VCaP (cell line): ENCODE measurements around the gene PLAAT5.

Experiments
- H3K27ac ChIP-seq: fragments of 450-650 bp; 2 replicates; pipeline ENCODE4 v1.5.1; 2017
- TF ChIP-seq, protein P1 (sequence below): fragments of 450-650 bp; conservative IDR thresholded peaks from 2 replicates; pipeline ENCODE4 v1.5.1; 2017; ENCODE audit warnings: mild to moderate bottlenecking, moderate library complexity

The PLAAT5 gene

DNA sequence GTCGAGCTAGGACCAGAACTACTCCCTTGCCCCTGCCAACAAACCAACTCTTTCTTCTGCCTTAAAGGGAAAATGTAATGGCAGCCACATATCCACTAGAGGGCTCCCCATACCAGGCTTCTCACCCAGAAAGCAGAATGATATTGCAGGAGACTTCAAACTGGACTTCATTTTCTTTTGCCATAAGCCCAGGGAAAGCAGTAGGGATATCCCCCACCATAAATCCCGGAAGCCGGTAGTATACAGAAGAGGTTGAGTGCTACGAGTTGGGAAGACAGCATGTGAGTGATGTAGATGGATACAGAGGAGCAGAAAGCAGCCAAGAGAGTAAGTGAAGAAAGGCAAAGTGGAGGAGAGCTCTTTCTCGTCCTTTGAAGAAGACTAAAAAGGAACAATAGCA is 12.1 kb downstream of the PLAAT5 start:
- H3K27ac ChIP-seq, result peak overlapping the region; percentile 5; the same call in 1 of the 2 replicates
- TF ChIP-seq, protein P1, sequence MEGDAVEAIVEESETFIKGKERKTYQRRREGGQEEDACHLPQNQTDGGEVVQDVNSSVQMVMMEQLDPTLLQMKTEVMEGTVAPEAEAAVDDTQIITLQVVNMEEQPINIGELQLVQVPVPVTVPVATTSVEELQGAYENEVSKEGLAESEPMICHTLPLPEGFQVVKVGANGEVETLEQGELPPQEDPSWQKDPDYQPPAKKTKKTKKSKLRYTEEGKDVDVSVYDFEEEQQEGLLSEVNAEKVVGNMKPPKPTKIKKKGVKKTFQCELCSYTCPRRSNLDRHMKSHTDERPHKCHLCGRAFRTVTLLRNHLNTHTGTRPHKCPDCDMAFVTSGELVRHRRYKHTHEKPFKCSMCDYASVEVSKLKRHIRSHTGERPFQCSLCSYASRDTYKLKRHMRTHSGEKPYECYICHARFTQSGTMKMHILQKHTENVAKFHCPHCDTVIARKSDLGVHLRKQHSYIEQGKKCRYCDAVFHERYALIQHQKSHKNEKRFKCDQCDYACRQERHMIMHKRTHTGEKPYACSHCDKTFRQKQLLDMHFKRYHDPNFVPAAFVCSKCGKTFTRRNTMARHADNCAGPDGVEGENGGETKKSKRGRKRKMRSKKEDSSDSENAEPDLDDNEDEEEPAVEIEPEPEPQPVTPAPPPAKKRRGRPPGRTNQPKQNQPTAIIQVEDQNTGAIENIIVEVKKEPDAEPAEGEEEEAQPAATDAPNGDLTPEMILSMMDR, result peak; percentile 100

DNA sequence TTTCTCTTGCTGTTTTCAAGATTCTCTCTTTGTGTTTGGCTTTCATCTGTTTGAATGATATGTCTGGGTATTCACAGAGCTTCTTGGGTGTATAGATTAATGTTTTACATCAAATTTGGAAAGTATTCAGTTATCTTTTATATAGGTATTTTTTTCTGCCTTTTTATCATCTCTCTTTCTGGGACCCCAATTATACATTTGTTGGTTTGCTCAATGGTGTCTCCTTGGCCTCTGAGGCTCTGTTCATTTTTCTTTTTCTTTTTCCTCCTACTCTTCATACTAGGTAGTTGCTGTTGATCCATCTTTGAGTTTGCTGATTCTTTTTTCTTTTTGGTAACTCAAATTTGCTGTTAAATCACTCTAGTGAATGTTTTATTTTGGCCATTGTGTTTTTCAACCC is 14.3 kb downstream of the PLAAT5 start:
- TF ChIP-seq, protein P1, result no peak
- no peak overlapping the region for H3K27ac ChIP-seq

DNA sequence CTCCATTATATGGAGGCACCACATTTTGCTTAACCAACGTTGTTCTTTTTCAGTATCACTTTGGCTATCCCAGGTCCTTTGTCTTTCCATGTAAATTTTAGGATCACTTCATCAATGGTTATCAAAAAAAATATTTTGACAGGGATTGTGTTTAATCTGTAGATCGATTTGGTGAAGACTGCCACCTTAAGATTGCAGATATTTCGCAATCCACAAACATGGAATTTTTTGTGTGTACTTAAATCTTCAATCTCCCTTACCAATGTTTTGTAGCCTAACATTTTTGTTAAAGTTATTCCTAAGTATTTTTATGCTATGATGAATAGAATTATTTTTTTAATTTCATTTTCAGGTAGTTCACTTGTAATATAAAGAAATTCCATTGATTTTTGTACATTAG is 18.6 kb downstream of the PLAAT5 start:
- no peak overlapping the region for H3K27ac ChIP-seq
- TF ChIP-seq, protein P1, result peak; percentile 11; the same call in 1 of the 2 replicates

DNA sequence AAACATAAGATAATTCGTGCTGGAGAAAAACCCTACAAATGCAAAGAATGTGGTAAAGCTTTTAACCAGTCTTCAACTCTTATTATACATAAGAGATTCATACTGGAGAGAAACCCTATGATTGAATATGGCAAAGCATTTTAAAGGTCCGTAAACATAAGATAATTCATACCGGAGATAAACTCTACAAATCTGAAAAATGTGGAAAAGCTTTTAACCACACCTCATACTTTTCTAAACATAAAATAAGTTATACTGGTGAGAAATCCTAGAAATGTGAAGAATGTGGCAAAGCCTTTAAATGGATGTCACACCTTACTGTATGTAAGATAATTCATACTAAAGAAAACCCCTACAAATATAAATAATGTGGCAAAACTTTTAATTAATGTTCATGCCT is 20.7 kb downstream of the PLAAT5 start:
- TF ChIP-seq, protein P1, result no peak
- no peak overlapping the region for H3K27ac ChIP-seq

DNA sequence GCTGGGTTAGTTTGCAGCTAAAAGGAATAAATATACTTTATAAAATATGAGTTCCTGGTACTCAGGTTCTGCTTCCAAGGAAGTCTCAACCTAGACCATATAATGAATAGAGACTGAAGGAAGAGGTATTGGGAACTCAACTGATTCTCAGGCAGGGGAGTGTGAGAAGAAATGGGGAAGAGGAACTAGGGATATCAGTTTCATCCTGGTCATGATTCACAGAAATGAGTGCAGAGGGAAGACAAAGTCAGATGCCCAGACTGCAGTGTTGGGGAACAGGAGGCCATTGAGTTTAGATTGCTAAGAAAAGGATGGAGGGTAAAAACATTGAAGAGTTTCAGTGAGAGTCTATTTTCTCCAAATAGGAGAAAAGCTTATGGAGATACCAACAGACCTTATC is 28.8 kb downstream of the PLAAT5 start:
- TF ChIP-seq, protein P1, result no peak
- no peak overlapping the region for H3K27ac ChIP-seq

DNA sequence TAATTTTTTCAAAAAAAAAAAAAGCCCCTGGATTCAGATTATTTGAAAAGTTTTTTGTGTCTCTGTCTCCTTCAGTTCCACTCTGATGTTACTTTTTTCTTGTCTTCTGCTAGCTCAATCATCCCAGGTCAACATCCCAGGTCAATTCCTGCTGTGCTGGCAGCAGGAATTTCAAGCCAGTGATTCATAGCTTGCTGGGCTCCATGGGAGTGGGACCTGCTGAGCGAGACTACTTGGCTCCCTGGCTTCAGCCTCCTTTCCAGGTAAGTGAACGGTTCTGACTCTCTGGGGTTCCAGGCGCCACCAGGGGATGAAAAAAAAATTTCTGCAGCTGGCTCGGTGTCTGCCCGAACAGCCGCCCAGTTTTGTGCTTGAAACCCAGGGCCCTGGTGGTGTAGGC is 31.4 kb downstream of the PLAAT5 start:
- TF ChIP-seq, protein P1, result no peak
- no peak overlapping the region for H3K27ac ChIP-seq

DNA sequence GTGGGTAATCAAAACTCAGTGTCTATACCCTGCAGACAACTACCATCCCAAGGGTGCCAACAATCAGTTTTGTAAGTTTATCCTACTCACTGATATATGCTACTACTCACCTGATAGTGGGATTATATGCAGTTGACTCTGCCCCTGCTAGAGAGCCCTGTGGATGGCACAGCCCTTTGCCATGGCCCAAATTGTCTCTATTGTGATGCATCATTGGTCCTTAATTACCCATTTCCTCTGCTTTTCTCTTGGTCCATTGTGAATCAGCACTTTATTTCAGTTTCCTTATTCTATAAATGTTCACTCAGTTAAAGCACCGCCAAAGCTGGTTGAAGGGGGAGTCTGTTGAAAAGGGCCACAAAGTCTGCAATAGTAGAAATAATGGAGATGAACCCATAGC is 42.3 kb downstream of the PLAAT5 start:
- TF ChIP-seq, protein P1, result no peak
- no peak overlapping the region for H3K27ac ChIP-seq

DNA sequence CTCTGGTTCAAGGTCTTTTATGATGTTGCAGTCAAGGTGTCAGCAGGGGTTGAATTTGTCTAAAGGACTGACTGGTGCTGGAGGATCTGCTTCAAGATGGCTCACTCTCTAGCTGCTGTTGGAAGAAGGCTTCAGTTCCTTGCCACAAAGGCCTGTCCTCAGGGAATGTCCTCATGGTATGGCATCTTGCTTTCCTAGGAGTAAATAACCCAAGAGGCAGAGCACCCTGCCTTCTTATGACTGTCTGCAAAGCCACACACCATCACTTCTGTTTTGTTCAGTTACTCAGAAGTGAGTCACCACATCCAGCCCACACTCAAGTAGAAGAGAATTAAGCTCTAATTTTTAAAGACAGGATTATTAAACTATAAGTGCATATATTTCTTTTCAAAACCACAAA is 45.2 kb downstream of the PLAAT5 start:
- H3K27ac ChIP-seq, result no peak overlapping the region
- TF ChIP-seq, protein P1, result no peak; the same call in 1 of the 2 replicates
